Prostate gland (tissue), 2 donors: ENCODE data around the gene HNF4A.

ENCODE experiments used
- CTCF ChIP-seq, 4 experiments: fragments of 200-600 bp in 2 of 4; fragments of 450-650 bp in 2 of 4; sonication (generic) in 2 of 4; IDR thresholded peaks; 1 replicate in 3 of 4; 2 replicates in 1 of 4; pipeline ENCODE4 v1.5.1; 2016 to 2019; ENCODE audit warnings: antibody characterized with exemption in 4 of 4, mild to moderate bottlenecking in 2 of 4, moderate library complexity in 2 of 4
- POLR2A ChIP-seq: fragments of 450-650 bp; IDR thresholded peaks from one replicate; pipeline ENCODE4 v1.6.1; 2016; ENCODE audit warnings: antibody characterized with exemption, mild to moderate bottlenecking
- POLR2AphosphoS5 ChIP-seq: sonication (generic); formaldehyde crosslinking; IDR thresholded peaks from one replicate; pipeline ENCODE4 v1.6.1; 2017; ENCODE audit warnings: antibody characterized with exemption

- TF ChIP-seq POLR2A (no peak), CTCF (IDR thresholded peaks at IDR 0.05) (no peak), POLR2AphosphoS5 (no peak)
Observed at GRCh38 chr20:44405785-44406571, 50.5 kb downstream of the HNF4A start.
